OCI-LY7 (cell line): ENCODE results near the gene BRCA1. TPM values are rescaled to one million over a fixed set of nuclear protein-coding genes. Genes with fewer than 3 reads are reported as not detected.
"Not testable (repeated sequence)": the region's sequence is repeated elsewhere in the genome, so short reads cannot be mapped to it uniquely, and the experiment has no call there.

Source experiments
- BruUV-seq: library from RNA; stranded (reverse); fragments of 400-500 nt; replicated peaks from 2 replicates; lab custom pipeline; 2021; lab: Mats Ljungman, UMichigan
- CTCF ChIA-PET: fragments of 300-600 bp; sonication (Branson Sonifier 250); formaldehyde crosslinking; loops from one replicate; lab custom pipeline; 2022; ENCODE audit warnings: antibody characterized with exemption; ENCODE audit not compliant: unreplicated experiment; lab: Charles Lee
- POLR2A ChIA-PET: fragments of 300-600 bp; sonication (Branson Sonifier 250); formaldehyde crosslinking; loops from one replicate; lab custom pipeline; 2022; ENCODE audit warnings: antibody characterized with exemption; lab: Charles Lee
- DNase-seq: peaks from one replicate; pipeline ENCODE4 v3.0.0-alpha.2; 2015; ENCODE audit warnings: low spot score
- H2AFZ ChIP-seq: fragments of 200-600 bp; sonication (generic), shearing (Covaris generic); 2 replicates; pipeline ENCODE4 v1.6.1; 2014; ENCODE audit warnings: mild to moderate bottlenecking, antibody characterized with exemption, low read length, moderate library complexity
- H3K27ac ChIP-seq: fragments of 200-600 bp; sonication (generic); 2 replicates; pipeline ENCODE4 v1.5.1; 2014; ENCODE audit warnings: mixed run types, low read depth, mild to moderate bottlenecking, moderate library complexity, low read length, inconsistent platforms; ENCODE audit not compliant: poor library complexity, severe bottlenecking
- H3K36me3 ChIP-seq: fragments of 200-600 bp; sonication (generic); 2 replicates; pipeline ENCODE4 v1.6.1; 2014; ENCODE audit warnings: mild to moderate bottlenecking, antibody characterized with exemption, low read length, moderate library complexity, mixed read lengths; ENCODE audit not compliant: insufficient read depth
- H3K4me1 ChIP-seq: fragments of 200-600 bp; sonication (generic); 2 replicates; pipeline ENCODE4 v1.5.1; 2014; ENCODE audit warnings: mild to moderate bottlenecking, low read length; ENCODE audit not compliant: insufficient read depth, poor library complexity, severe bottlenecking
- H3K4me2 ChIP-seq: fragments of 200-600 bp; sonication (generic); 2 replicates; pipeline ENCODE4 v1.6.1; 2014; ENCODE audit warnings: mild to moderate bottlenecking, low read length
- H3K4me3 ChIP-seq: fragments of 200-600 bp; sonication (generic); 2 replicates; pipeline ENCODE4 v1.5.1; 2014; ENCODE audit warnings: mild to moderate bottlenecking, low read depth, low read length; ENCODE audit not compliant: poor library complexity, severe bottlenecking
- H3K79me2 ChIP-seq: fragments of 200-600 bp; sonication (generic); 2 replicates; pipeline ENCODE4 v1.6.1; 2016; ENCODE audit warnings: low read depth, mild to moderate bottlenecking, low read length, moderate library complexity, mixed read lengths; ENCODE audit not compliant: insufficient read depth
- H3K9me2 ChIP-seq: fragments of 200-600 bp; sonication (generic); 2 replicates; pipeline ENCODE4 v1.6.1; 2016; ENCODE audit warnings: mild to moderate bottlenecking, low read length, mixed read lengths; ENCODE audit not compliant: insufficient read depth
- H3K9me3 ChIP-seq: fragments of 200-600 bp; sonication (generic); 2 replicates; pipeline ENCODE4 v1.6.1; 2014; ENCODE audit warnings: mild to moderate bottlenecking, mixed run types, low read length, mixed read lengths
- H4K20me1 ChIP-seq: fragments of 200-600 bp; sonication (generic); 2 replicates; pipeline ENCODE4 v1.6.1; 2014; ENCODE audit warnings: mild to moderate bottlenecking, antibody characterized with exemption, low read length, moderate library complexity, mixed read lengths; ENCODE audit not compliant: insufficient read depth
- EZH2phosphoT487 ChIP-seq: fragments of 200-600 bp; sonication (generic); IDR thresholded peaks from 2 replicates; pipeline ENCODE4 v1.6.1; 2018; ENCODE audit warnings: low read depth, borderline replicate concordance, mild to moderate bottlenecking, mixed run types, antibody characterized with exemption, low read length, moderate library complexity, mixed read lengths
- intact Hi-C: fragments of 100-400 bp; cut with micrococcal nuclease; formaldehyde crosslinking; loops from one replicate; pipeline ENCODE4 v1.10.0; 2022; ENCODE audit not compliant: unreplicated experiment
- total RNA-seq, 2 experiments: library from RNA; depleted of rRNA in 1 of 2; stranded (reverse); fragments of >200 nt in 1 of 2; shearing (Covaris generic) in 1 of 2; gene quantifications; 2 replicates each; pipeline ENCODE4 v1.2.3, GENCODE V29; 2014 to 2022
- TF ChIP-seq, protein P1 (sequence below): fragments of 200-600 bp; sonication (generic); conservative IDR thresholded peaks from 2 replicates; pipeline ENCODE4 v1.5.1; 2014; ENCODE audit warnings: mild to moderate bottlenecking, antibody characterized with exemption, low read length, moderate library complexity, mixed read lengths

Gene BRCA1
- total RNA-seq, 2 experiments from 2014 or later: 112 to 135 TPM

DNA sequence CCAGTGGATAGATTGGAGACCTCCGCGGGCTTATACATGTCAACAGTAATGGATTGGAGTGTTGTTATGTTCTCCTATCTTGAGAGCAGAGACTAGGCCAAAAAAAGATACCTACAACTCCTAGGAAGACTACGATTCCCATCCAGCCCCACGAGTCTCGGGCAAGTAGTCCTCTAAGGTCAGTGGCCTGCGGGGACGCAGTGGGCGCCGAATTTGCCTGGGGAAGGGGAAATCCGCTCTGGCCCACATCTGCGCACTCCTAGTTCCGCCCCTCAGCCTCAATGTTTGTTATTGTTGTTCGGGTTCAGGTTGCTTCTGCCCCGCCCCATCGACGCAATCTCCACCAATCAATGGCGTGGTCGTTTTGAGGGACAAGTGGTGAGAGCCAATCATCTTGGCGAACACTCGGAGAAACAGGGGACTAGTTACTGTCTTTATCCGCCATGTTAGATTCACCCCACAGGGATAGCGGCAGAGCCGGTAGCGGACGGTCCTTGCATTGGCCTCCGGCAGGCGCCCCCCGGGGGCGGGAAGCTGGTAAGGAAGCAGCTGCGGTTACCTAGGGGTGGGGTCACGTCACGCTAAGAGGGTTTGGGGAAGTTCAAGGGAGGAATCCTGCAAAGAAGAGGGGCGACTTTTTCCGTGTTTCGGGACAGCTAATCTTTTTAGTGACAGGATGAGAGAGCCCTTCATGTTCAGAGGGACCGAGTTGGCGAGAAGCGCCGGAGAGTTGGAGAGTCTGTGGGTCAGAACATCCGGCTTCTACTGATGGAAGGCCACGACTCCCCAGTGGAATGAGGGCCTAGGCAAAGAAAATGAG, 45.8 kb upstream of the BRCA1 start, which contains the start of gene NBR1:
NBR1 (plus strand) TSS at position 449 of the 820 bp plus-strand sequence. CDS start 4,586 bp downstream, outside the sequence.
- peak within 1 kb of the TSS; percentile 55 for H2AFZ ChIP-seq
- intact Hi-C loops: loop anchor here (1.0 kb wide), 4 partner anchors 40 to 147 kb away; partner anchors contain the start of genes BRCA1 and TMEM106A
- CTCF ChIA-PET: no interaction called here

DNA sequence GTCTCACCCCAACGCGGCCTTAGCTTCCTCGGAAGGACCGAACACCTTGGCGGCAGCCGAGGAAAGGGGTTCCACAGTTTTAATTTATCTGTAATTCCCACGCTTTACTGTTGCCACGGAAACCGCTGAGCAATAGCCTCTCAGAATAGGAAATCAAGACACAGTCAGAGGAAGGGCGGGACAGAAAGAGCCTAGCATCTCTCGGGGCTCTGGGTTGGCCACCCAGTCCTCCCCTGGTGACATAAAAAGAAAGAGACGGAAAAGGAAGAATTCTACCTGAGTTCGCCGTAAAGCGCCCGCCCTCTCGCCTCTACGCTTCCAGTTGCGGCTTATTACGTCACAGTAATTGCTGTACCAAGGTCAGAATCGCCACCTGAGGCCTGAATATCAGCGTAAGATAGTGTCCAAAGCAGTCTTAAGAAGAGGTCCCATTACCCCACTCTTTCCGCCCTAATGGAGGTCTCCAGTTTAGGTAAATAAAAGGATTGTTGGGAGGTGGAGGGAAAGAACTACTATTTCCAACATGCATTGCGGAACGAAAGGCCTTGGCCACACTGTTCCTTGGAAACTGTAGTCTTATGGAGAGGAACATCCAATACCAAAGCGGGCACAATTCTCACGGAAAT, 45.1 kb upstream of the BRCA1 start:
- Histone ChIP-seq H3K4me1 (peaks cover 15% of the 10 kb centered on the region), H2AFZ (peak overlapping the region; percentile 38), H3K4me3 (peak overlapping the region; percentile 82), H3K9me2 (no peaks in the 10 kb centered on the region), H3K4me2 (peak overlapping the region; percentile 86), H3K9me3 (no peaks in the 10 kb centered on the region), H3K36me3 (no peaks in the 10 kb centered on the region), H3K79me2 (peaks cover 35% of the 10 kb centered on the region; the same call in 1 of the 2 replicates), H3K27ac (peak overlapping the region; percentile 82), H4K20me1 (no peaks in the 10 kb centered on the region)
- no peak for TF ChIP-seq EZH2phosphoT487
- DNase-seq: peak; percentile 95
- intact Hi-C loops: loop anchor here (1.0 kb wide), 2 partner anchors 45 to 146 kb away; partner anchors contain the start of gene BRCA1
- ChIA-PET CTCF (no interaction called here), POLR2A (interaction anchor here (0.7 kb wide), 1 partner anchor 12 kb away, joined by 6 read pairs; no protein-coding TSS in a partner anchor)
- BruUV-seq: no TSS peak

More for the DNA sequence above, 45.8 kb upstream of the BRCA1 start, which contains the start of gene NBR1:
- H3K36me3 ChIP-seq: no peaks in the 10 kb centered on the region
- H3K4me1 ChIP-seq: peaks cover 19% of the 10 kb centered on the region
- H3K4me3 ChIP-seq: peak within 1 kb of the TSS; percentile 82
- POLR2A ChIA-PET: interaction anchor here (0.7 to 1.7 kb wide), 4 partner anchors 37 to 96 kb away, joined by 4 to 5 read pairs (median 5); partner anchors contain the start of genes BRCA1 and TMEM106A
- BruUV-seq: TSS peak; percentile 69
- peaks cover 35% of the 10 kb centered on the region; the same call in 1 of the 2 replicates for H3K79me2 ChIP-seq
- no peaks in the 10 kb centered on the region for H3K9me3 ChIP-seq
- DNase-seq: peak; percentile 99
- H3K9me2 ChIP-seq: no peaks in the 10 kb centered on the region
- peak within 1 kb of the TSS; percentile 86 for H3K4me2 ChIP-seq
- peak within 1 kb of the TSS; percentile 82 for H3K27ac ChIP-seq
- TF ChIP-seq EZH2phosphoT487: no peak
- TF ChIP-seq, protein P1, sequence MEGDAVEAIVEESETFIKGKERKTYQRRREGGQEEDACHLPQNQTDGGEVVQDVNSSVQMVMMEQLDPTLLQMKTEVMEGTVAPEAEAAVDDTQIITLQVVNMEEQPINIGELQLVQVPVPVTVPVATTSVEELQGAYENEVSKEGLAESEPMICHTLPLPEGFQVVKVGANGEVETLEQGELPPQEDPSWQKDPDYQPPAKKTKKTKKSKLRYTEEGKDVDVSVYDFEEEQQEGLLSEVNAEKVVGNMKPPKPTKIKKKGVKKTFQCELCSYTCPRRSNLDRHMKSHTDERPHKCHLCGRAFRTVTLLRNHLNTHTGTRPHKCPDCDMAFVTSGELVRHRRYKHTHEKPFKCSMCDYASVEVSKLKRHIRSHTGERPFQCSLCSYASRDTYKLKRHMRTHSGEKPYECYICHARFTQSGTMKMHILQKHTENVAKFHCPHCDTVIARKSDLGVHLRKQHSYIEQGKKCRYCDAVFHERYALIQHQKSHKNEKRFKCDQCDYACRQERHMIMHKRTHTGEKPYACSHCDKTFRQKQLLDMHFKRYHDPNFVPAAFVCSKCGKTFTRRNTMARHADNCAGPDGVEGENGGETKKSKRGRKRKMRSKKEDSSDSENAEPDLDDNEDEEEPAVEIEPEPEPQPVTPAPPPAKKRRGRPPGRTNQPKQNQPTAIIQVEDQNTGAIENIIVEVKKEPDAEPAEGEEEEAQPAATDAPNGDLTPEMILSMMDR: peak; percentile 66
- H4K20me1 ChIP-seq: no peaks in the 10 kb centered on the region

DNA sequence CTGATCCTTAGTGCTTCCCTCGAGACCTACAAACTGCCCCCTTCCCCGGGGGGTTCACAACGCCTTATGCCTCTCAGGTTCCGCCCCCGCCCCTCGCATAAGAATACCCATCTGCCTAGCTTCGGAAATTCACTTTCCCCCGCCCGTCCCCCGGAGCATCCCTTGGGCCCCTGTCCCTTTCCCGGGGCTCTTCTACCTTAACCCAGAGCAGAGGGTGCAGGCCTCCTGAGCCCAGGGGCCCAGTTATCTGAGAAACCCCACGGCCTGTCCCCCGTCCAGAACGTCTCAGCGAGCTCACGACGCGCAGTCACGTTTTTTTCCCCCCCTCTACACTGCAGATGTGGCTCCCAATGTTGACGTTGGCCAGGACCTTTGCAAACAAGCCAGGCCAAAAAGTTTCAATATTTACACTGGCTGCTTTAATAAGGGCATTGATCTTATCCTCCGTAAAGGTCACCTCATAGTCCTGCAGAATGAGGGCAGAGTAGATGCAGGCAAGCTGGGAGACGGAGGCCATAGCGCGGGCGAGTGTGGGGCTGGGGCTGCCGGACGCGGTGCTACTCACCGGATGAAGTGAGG, 44.5 kb upstream of the BRCA1 start:
- Histone ChIP-seq H3K27ac (peak overlapping the region; percentile 82), H3K4me3 (peak overlapping the region; percentile 82), H3K9me2 (no peaks in the 10 kb centered on the region), H3K4me1 (peaks cover 15% of the 10 kb centered on the region), H3K79me2 (peaks cover 35% of the 10 kb centered on the region; the same call in 1 of the 2 replicates), H3K36me3 (no peaks in the 10 kb centered on the region), H3K9me3 (no peaks in the 10 kb centered on the region), H3K4me2 (peak overlapping the region; percentile 86), H2AFZ (peak overlapping the region; percentile 38), H4K20me1 (no peaks in the 10 kb centered on the region)
- ChIA-PET CTCF (no interaction called here), POLR2A (interaction anchor here (0.6 to 0.7 kb wide), 2 partner anchors 11 to 1374 kb away, joined by 4 to 6 read pairs; no protein-coding TSS in a partner anchor)
- DNase-seq: peak; percentile 25
- no TSS peak for BruUV-seq
- intact Hi-C loops: loop anchor here (1.0 kb wide), 2 partner anchors 44 to 145 kb away; partner anchors contain the start of gene BRCA1
- TF ChIP-seq EZH2phosphoT487: no peak
- TF ChIP-seq, protein P1: no peak

DNA sequence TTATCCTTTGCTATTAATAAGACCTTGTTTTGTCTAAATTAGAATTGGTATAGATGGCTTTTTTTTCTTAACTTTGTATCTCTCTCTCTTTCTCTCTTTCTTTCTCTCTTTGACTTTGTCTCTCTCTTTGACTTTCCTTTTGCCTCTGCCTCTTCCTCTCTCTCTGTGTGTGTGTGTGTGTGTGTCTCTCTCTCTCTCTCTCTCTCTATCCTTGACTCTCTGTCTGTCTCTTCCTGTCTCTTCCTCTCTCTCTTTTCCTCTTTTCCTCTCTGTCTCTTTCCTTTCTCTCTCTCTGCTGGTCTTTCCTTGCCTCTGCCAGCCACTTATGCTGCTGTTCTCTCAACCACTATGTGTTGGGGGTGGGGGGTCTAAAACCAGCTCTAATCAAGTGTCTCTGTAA, 40.8 kb upstream of the BRCA1 start:
- DNase-seq, intact Hi-C loops, CTCF ChIA-PET: not testable (repeated sequence)

More for the DNA sequence above, 40.8 kb upstream of the BRCA1 start:
- H3K9me2 ChIP-seq, H3K4me2 ChIP-seq, H3K27ac ChIP-seq, H3K9me3 ChIP-seq, H2AFZ ChIP-seq, H3K4me1 ChIP-seq, POLR2A ChIA-PET, H3K4me3 ChIP-seq, H4K20me1 ChIP-seq, BruUV-seq, H3K36me3 ChIP-seq: not testable (repeated sequence)
- H3K79me2 ChIP-seq: peaks cover 23% of the 10 kb centered on the region; the same call in 1 of the 2 replicates
